GM18867 (cell line): Measurements from ENCODE around the gene SMG1.
A peak's percentile ranks its signal among the peaks of the same experiment; 100 is the strongest.
"Not testable (repeated sequence)": the region's sequence is repeated elsewhere in the genome, so short reads cannot be mapped to it uniquely, and the experiment has no call there.

ENCODE experiments used
- ATAC-seq: cut with Tn5 transposase; IDR thresholded peaks from one replicate; pipeline ENCODE4 v1.9.1; 2021; ENCODE audit warnings: mild to moderate bottlenecking, moderate library complexity; ENCODE audit not compliant: unreplicated experiment

The SMG1 gene

GRCh38 chr16:18925986-18926865, at the start of gene SMG1:
Gene SMG1 (minus strand): TSS chr16:18926408. CDS start chr16:18926041, 367 bp downstream.
- ATAC-seq: peak; percentile 84

- ATAC-seq: no peak
These were observed 48.9 kb upstream of the SMG1 start for GRCh38 chr16:18975109-18975508.

- ATAC-seq: no peak
These were observed 43.6 kb upstream of the SMG1 start for GRCh38 chr16:18969855-18970240.

DNA sequence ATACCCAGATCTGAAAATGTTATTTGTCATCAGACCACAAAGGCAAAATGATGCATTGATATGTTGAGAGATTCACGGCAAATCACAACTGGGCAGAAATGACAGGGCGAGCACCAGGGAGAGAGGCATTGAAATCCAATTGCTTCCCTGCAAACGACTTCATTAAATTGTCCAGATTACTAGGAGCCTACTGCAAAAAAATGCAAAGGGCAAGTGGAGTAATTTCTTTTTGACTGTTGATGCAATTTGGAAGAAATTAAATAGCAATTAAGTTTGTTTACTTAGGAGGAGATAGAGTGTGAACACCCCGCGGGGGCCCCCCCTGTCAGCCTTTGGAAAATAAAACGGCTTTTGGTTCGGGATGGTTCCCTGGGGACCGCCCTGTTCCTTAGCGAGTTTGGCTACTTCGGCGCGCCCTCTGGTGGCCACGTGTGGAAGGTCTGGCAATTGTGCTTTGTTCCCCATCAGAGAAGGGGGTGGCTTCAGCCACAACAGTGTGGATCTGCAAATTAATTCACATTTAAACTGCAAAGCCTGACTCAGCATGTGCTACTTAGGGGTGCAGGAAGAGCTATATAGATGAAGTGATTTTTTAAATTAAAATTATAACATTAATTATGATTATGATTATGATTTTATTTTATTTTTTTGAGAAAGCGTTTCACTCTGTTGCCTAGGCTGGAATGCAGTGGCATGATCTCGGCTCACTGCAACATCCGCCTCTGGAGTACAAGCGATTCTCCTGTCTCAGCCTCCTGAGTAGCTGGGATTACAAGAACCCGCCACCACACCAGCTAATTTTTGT, 43.0 kb upstream of the SMG1 start:
- ATAC-seq: no peak

GRCh38 chr16:18966791-18967190, 40.6 kb upstream of the SMG1 start:
- ATAC-seq: no peak

- no peak for ATAC-seq
These were observed 39.3 kb upstream of the SMG1 start for GRCh38 chr16:18965555-18965954.

- ATAC-seq: no peak
These were observed 32.9 kb upstream of the SMG1 start for GRCh38 chr16:18959031-18959505.

DNA sequence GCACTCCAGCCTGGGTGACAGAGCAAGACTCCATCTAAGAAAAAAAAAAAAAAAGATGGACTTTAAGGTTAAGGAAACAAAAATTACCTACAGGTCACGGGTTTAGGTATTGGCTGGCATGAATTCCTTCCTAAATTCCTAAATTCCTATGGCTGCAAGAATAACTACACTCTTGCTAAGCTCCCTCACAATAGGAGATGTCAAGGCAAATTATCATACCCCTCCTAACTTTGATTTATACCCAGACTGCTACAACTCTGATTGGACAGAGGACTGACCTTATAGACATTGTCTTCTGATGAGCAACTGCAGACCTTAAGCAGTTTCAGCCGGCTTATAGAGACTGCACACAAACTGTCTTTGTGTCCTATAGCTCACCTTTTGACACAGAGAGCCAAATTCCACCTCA, 32.4 kb upstream of the SMG1 start:
- ATAC-seq: no peak

GRCh38 chr16:18956658-18957241, 30.5 kb upstream of the SMG1 start:
- ATAC-seq: not testable (repeated sequence)

GRCh38 chr16:18955874-18956580, 29.8 kb upstream of the SMG1 start:
- not testable (repeated sequence) for ATAC-seq

DNA sequence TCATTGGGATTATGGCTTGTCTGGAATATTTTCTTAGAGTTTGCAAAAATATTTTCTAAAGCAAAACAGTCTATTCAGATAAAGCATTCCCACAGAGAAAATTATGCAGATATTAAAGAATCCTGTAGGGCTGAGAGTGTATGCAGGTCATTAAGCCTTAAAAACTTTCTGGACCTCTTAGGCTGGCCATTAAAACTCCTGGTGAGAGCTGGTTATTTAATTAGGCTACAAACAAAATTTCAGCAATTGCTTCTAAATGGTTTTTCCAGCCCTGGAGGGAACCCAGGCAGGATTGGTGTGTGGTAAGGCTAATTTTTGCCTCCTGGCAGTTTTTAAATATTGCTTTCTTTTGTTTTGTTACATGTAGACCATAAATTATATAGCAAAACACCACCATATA, 27.3 kb upstream of the SMG1 start:
- no peak for ATAC-seq

GRCh38 chr16:18950469-18951185, 24.4 kb upstream of the SMG1 start:
- ATAC-seq: no peak

- ATAC-seq: no peak
These were observed 22.3 kb upstream of the SMG1 start for GRCh38 chr16:18948372-18949020.

DNA sequence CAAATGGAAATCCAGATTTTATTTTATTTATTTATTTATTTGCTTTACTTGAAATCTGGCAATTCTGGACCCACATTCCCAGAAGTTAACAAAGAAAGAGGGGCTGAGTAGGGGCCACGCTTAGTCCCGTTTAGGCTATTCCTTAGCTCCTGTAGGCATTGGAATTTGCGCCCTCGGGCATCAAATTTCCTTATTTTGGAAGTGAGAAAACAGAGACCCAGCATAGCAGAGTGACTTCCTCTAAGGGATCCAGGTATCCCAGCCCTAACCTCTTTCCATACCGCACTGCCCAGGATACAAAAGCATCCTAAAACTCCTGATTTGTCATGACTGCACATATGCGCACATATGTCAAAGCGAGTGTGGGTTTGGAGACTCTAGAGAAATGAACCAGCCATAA, 19.0 kb upstream of the SMG1 start:
- ATAC-seq: no peak

- no peak for ATAC-seq
These were observed 17.2 kb upstream of the SMG1 start for GRCh38 chr16:18943414-18943813.

GRCh38 chr16:18942061-18942460, 15.9 kb upstream of the SMG1 start:
- ATAC-seq: no peak

GRCh38 chr16:18941471-18941870, 15.3 kb upstream of the SMG1 start:
- ATAC-seq: no peak

GRCh38 chr16:18938986-18939385, 12.8 kb upstream of the SMG1 start:
- ATAC-seq: no peak

DNA sequence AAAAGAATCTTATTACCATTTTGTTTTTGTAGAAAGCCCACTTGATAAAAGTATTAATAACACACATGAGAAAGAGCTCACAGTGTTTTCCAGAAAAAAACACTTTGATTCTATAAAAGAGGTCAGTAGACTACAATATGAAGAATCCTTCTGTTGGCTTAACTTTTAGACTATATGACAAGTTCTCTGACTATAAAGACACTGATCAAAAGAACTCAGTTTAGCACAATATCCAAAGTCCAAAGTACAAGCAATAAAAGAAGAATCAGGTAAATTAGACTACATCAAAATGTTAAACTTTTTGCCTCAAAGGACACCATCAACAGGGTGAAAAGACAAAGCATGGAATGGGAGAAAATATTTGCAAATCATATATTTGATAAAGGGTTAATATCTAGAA, 11.2 kb upstream of the SMG1 start:
- no peak for ATAC-seq
